Fibroblast of pulmonary artery (primary cell): Measurements from ENCODE around the gene CTTNBP2.

Source experiments
- DNase-seq: peaks from one replicate; pipeline ENCODE4 v3.0.0-alpha.2; 2010; ENCODE audit warnings: low read depth
- H3K4me3 ChIP-seq: replicated peaks from 2 replicates; pipeline ENCODE4 v1.5.1; 2011; ENCODE audit warnings: low read depth, mild to moderate bottlenecking, control low read depth, low read length, moderate library complexity
- TF ChIP-seq, protein P1 (sequence below): IDR thresholded peaks from 2 replicates; pipeline ENCODE4 v1.5.1; 2011; ENCODE audit warnings: mild to moderate bottlenecking, control low read depth, low read length, inconsistent platforms; ENCODE audit errors: missing control alignments

Gene CTTNBP2

DNA sequence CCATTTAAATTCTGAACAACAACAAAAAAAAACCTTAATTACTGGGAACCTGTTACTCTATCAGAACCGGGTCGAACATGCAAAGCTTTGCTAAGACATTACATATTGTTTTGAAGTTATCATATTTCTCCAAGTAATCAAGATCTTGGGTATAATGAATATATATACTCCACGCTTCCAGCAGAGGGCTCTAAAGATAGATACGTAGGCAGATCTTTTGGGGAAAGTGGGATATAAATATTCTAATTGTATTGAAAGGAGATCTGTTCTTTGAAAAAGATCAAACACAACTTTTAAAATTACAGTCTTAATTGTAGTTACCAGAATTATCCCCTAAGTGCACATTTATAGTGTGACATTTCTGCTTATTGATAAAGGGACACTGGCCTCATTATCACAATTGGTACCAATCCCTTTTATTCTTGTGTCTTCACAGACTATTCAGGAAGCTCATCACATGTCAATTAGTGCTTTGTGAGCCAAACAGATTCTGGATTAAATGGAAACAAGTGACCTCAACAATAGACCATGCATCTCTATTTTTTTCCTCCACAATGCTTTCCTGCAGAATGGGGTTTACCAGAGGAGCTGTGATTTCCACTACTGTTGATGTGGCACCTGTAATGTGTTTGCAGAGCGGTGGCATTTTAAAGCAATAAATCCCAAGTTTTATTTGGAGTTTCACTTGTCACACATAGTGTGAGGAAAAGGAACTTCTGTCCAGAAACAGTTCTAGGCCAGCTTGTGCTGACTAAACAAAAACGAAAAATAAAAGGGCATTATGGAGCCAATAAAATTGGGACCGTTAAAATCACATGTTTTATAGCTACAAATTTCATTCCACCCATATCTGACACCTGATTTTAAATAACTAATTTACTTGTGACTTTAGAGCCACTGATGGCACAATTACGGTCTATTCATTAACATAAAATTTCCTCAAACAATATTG, 122.4 kb downstream of the CTTNBP2 start:
- no peak overlapping the region for H3K4me3 ChIP-seq
- TF ChIP-seq, protein P1, sequence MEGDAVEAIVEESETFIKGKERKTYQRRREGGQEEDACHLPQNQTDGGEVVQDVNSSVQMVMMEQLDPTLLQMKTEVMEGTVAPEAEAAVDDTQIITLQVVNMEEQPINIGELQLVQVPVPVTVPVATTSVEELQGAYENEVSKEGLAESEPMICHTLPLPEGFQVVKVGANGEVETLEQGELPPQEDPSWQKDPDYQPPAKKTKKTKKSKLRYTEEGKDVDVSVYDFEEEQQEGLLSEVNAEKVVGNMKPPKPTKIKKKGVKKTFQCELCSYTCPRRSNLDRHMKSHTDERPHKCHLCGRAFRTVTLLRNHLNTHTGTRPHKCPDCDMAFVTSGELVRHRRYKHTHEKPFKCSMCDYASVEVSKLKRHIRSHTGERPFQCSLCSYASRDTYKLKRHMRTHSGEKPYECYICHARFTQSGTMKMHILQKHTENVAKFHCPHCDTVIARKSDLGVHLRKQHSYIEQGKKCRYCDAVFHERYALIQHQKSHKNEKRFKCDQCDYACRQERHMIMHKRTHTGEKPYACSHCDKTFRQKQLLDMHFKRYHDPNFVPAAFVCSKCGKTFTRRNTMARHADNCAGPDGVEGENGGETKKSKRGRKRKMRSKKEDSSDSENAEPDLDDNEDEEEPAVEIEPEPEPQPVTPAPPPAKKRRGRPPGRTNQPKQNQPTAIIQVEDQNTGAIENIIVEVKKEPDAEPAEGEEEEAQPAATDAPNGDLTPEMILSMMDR = peak; percentile 51
- DNase-seq = peak; percentile 33

DNA sequence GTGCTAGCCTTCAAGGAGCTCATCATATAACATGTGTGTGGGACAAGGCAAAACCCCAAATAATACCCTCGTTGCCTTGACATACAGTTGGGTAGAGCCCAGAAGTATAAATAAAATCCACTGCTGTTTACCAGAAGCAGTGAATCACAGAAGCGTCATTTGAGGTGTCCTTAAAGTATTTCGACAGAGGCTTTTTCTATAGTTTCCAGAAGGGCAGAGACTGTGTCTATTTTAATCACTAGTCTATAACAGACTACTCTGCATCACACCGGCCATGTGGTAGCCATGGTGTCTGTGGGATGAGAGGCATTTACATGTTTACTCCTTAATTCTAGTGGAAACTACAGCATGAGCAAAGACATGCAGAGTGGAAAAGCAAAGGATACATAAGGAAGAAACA, 131.3 kb downstream of the CTTNBP2 start:
- DNase-seq = no peak
- no peak overlapping the region for H3K4me3 ChIP-seq
- TF ChIP-seq, protein P1 = no peak

DNA sequence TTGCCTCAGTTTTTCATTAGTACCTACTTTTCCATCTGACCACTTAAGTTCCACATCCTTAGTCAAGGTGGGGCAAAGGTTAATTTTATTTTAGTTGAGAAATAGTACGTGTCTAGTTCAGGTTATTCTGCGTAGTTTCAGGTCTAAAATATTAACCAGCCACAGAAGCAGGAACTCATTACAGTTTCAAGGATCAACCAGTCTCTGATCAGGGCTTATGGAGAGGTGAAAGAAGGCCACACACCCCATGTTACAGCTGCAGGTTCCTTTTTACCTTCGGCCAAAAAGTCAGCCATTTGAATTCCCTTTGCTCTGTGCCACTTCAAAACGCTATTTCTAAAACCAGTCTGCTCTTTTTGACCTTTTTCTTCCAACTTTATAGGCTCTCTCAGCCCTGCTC, 134.2 kb downstream of the CTTNBP2 start:
- TF ChIP-seq, protein P1 = no peak
- no peak for DNase-seq
- H3K4me3 ChIP-seq = no peak overlapping the region

DNA sequence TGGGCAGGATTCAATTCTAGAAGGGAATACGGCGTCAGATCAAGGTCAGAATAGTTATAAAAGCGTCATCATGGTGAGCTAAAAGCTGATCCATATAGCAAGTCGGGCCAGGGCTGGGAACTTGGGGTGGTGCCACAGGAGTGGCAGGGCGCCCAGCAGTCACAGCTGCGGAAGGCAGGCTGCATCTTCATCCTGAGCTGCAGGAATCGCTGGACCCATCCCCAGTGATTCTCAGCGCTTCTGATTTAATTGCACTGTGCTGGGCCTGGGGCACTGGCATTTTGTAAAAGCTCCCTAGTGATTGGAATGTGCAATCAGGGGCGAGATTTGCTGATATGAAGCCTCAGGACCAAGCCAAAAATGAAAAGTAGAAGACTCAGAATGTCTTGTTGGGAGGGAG, 135.3 kb downstream of the CTTNBP2 start:
- H3K4me3 ChIP-seq = no peak overlapping the region
- TF ChIP-seq, protein P1 = no peak
- DNase-seq = no peak

DNA sequence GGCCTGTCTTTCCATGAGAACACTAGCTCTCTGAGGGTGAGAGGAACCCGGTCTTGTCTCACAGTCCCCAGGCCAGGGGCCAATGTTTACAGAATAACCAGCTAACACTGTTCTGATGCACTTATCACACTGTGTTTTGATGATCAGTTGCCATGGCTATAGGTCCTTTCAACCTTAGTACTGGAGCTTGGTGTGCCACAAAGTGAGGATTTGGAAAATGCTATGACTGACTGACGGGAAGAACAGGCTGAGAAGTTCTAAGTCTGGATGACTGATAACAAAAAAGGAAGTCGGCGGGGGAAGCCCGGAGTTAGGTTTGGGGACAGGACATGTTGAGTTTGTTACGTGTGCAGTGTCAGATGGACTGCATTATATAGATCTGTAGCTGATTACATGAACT, 141.8 kb downstream of the CTTNBP2 start:
- DNase-seq = no peak
- no peak overlapping the region for H3K4me3 ChIP-seq
- TF ChIP-seq, protein P1 = no peak

DNA sequence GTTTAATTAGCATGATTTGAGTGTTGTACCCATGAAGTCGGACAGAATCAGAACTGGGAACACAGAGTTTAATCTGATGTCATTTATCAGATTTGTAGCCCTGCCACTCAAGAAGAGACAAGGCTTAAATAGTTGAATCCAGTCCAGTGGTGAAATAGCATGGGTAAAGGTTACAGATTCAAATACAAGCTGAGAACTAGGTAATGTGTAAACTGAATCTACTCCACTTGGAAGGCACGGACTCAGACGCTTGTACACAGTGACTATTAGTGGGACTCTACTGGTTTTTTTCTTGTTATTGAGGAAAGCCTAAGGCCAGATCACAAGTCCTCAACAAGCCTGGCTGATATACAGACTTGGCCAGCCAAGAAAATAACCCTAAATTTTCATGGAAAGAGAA, 142.9 kb downstream of the CTTNBP2 start:
- no peak overlapping the region for H3K4me3 ChIP-seq
- DNase-seq = no peak
- TF ChIP-seq, protein P1 = no peak
